SK-N-SH (cell line): ENCODE measurements around the gene HDDC2. TPM values are rescaled to one million over a fixed set of nuclear protein-coding genes. Genes with fewer than 3 reads are reported as not detected.

Experiments used
- CTCF ChIA-PET: fragments of 300-600, 350-600 bp; formaldehyde crosslinking; extraction: SDS; loops from one replicate; lab custom pipeline; 2021; lab: Yijun Ruan, JAX
- POLR2A ChIA-PET: fragments of 350-600 bp; sonication (Branson Sonifier 250); formaldehyde crosslinking; extraction: SDS; loops from one replicate; lab custom pipeline; 2020; ENCODE audit warnings: antibody characterized with exemption, inconsistent platforms; lab: Yijun Ruan, JAX
- DNase-seq: peaks from one replicate; pipeline ENCODE4 v3.0.0; 2012
- H2AFZ ChIP-seq: fragments of 200-600 bp; sonication (generic); 2 replicates; pipeline ENCODE4 v1.8.1; 2016; ENCODE audit warnings: antibody characterized with exemption, mild to moderate bottlenecking, low read depth
- H3F3A ChIP-seq: fragments of 200-600 bp; sonication (generic); replicated peaks from 2 replicates; pipeline ENCODE3; 2016; ENCODE audit warnings: antibody characterized with exemption, mild to moderate bottlenecking; ENCODE audit not compliant: insufficient read depth
- H3K27ac ChIP-seq, 2 experiments: fragments of 200-500 bp in 1 of 2; fragments of 200-600 bp in 1 of 2; sonication (Bioruptor generic) in 1 of 2; sonication (generic), shearing (Covaris generic) in 1 of 2; 2 replicates each; pipeline versions ENCODE4 v1.5.1 to v1.6.1; 2014 to 2016; ENCODE audit warnings: low read depth in 2 of 2, inconsistent platforms in 1 of 2, low read length in 1 of 2, mild to moderate bottlenecking in 1 of 2, mixed read lengths in 1 of 2
- H3K27me3 ChIP-seq: fragments of 200-600 bp; sonication (generic), shearing (Covaris generic); 2 replicates; pipeline ENCODE4 v1.6.1; 2016; ENCODE audit warnings: mixed run types; ENCODE audit not compliant: insufficient read depth
- H3K36me3 ChIP-seq, 2 experiments: fragments of 200-500 bp in 1 of 2; fragments of 200-600 bp in 1 of 2; sonication (Bioruptor generic) in 1 of 2; sonication (generic) in 1 of 2; replicated peaks in 1 of 2; 2 replicates each; pipeline versions ENCODE3 to v1.5.1; 2014 to 2016; ENCODE audit warnings: low read length in 1 of 2, mild to moderate bottlenecking in 1 of 2; ENCODE audit not compliant: insufficient read depth in 2 of 2, control insufficient read depth in 1 of 2
- H3K4me1 ChIP-seq, 2 experiments: fragments of 200-500 bp in 1 of 2; fragments of 200-600 bp in 1 of 2; sonication (Bioruptor generic) in 1 of 2; sonication (generic), shearing (Covaris generic) in 1 of 2; 2 replicates each; pipeline versions ENCODE4 v1.5.1 to v1.6.1; 2014 to 2016; ENCODE audit warnings: low read depth in 1 of 2, low read length in 1 of 2, mixed run types in 1 of 2; ENCODE audit not compliant: insufficient read depth in 2 of 2, control insufficient read depth in 1 of 2
- H3K4me2 ChIP-seq: fragments of 200-600 bp; sonication (generic), shearing (Covaris generic); 2 replicates; pipeline ENCODE4 v1.6.1; 2017; ENCODE audit warnings: mixed run types
- H3K4me3 ChIP-seq, 2 experiments: fragments of 200-500 bp in 1 of 2; fragments of 200-600 bp in 1 of 2; sonication (Bioruptor generic) in 1 of 2; sonication (generic), shearing (Covaris generic) in 1 of 2; 2 replicates each; pipeline versions ENCODE4 v1.5.1 to v1.8.1; 2014 to 2016; ENCODE audit warnings: low read depth in 2 of 2, inconsistent platforms in 1 of 2, low read length in 1 of 2, mild to moderate bottlenecking in 1 of 2, mixed read lengths in 1 of 2, moderate library complexity in 1 of 2
- H3K79me2 ChIP-seq: fragments of 200-600 bp; sonication (generic); 2 replicates; pipeline ENCODE4 v1.8.1; 2017; ENCODE audit warnings: mild to moderate bottlenecking; ENCODE audit not compliant: insufficient read depth
- H3K9ac ChIP-seq: fragments of 200-600 bp; sonication (generic); 2 replicates; pipeline ENCODE4 v1.6.1; 2017; ENCODE audit warnings: mixed run types
- H3K9me2 ChIP-seq: fragments of 200-600 bp; sonication (generic); 2 replicates; pipeline ENCODE4 v1.6.1; 2017; ENCODE audit warnings: mixed run types
- H3K9me3 ChIP-seq: fragments of 200-600 bp; sonication (generic); 2 replicates; pipeline ENCODE4 v1.6.1; 2017; ENCODE audit warnings: mixed run types, mild to moderate bottlenecking, moderate library complexity
- H4K20me1 ChIP-seq: fragments of 200-600 bp; sonication (generic); 2 replicates; pipeline ENCODE4 v1.6.1; 2017; ENCODE audit warnings: mild to moderate bottlenecking, mixed run types; ENCODE audit not compliant: insufficient read depth
- EP300 ChIP-seq, 2 experiments: IDR thresholded peaks; 2 replicates each; pipeline versions ENCODE4 v1.4.0 to v1.6.1; 2012; ENCODE audit warnings: borderline replicate concordance in 1 of 2, low read depth in 1 of 2, low read length in 1 of 2
- EZH2phosphoT487 ChIP-seq: fragments of 200-600 bp; sonication (generic); IDR thresholded peaks from 2 replicates; pipeline ENCODE4 v1.6.1; 2017; ENCODE audit warnings: low read depth, mixed run types, mild to moderate bottlenecking, antibody characterized with exemption, moderate library complexity, borderline replicate concordance
- FOXJ3 ChIP-seq: sonication (generic); formaldehyde crosslinking; IDR thresholded peaks from 2 replicates; pipeline ENCODE4 v1.5.1; 2020; ENCODE audit warnings: mild to moderate bottlenecking, missing genetic modification reagents
- JUND ChIP-seq: IDR thresholded peaks from 2 replicates; pipeline ENCODE4 v1.4.0; 2012
- PBX3 ChIP-seq: IDR thresholded peaks from 2 replicates; pipeline ENCODE4; 2012
- RCOR1 ChIP-seq: fragments of 150-350 bp; IDR thresholded peaks from 2 replicates; pipeline ENCODE4 v1.6.1; 2017; ENCODE audit warnings: antibody characterized with exemption, low read length
- RFX5 ChIP-seq: IDR thresholded peaks from 2 replicates; pipeline ENCODE4 v1.6.1; 2012; ENCODE audit warnings: mild to moderate bottlenecking, improper control_type of control experiment, low read length
- RXRA ChIP-seq: IDR thresholded peaks from 2 replicates; pipeline ENCODE4 v1.4.0; 2012; ENCODE audit warnings: low read depth, mild to moderate bottlenecking, borderline replicate concordance
- SMC3 ChIP-seq: IDR thresholded peaks from 2 replicates; pipeline ENCODE4 v1.6.1; 2012; ENCODE audit warnings: low read depth, low read length, improper control_type of control experiment
- TAF1 ChIP-seq: IDR thresholded peaks from 2 replicates; pipeline ENCODE4 v1.6.1; 2012; ENCODE audit warnings: low read depth, mild to moderate bottlenecking, low read length, moderate library complexity, borderline replicate concordance
- TCF12 ChIP-seq: IDR thresholded peaks from 2 replicates; pipeline ENCODE4 v1.4.0; 2012
- USF2 ChIP-seq: fragments of 150-350 bp; IDR thresholded peaks from 2 replicates; pipeline ENCODE4 v1.6.1; 2017; ENCODE audit warnings: antibody characterized with exemption, low read length, low read depth, borderline replicate concordance
- ZBTB33 ChIP-seq: IDR thresholded peaks from 2 replicates; pipeline ENCODE4 v1.4.0; 2012; ENCODE audit warnings: low read depth, borderline replicate concordance
- WGBS: methylation state at CpG from one replicate; pipeline ENCODE4 v1.1.6; 2017; ENCODE audit warnings: low lambda C conversion rate; 5-methylcytosine and 5-hydroxymethylcytosine counted together
- polyA plus RNA-seq, 3 experiments: library from polyadenylated mRNA; depleted of rRNA; stranded (reverse); fragments of >200 nt; gene quantifications; 2 replicates each; pipeline ENCODE4 v1.2.3, GENCODE V29; 2012

HDDC2 gene
- polyA plus RNA-seq, 1 of the 3 experiments (the other 2 are of a cell fraction), result 85.5 TPM

- TF ChIP-seq EP300 (IDR thresholded peaks at IDR 0.05; ENCODE audit: borderline replicate concordance in 1 of 2, low read depth in 1 of 2, low read length in 1 of 2), result peak in 1 of 2 experiments; percentile 80; a peak in 2 of 4 replicates
- no peak for TF ChIP-seq JUND
- no peak for TF ChIP-seq RFX5
- TF ChIP-seq TAF1, result no peak
- no peak for TF ChIP-seq RXRA
- TF ChIP-seq, all 33 proteins: peak for 6
Measured at GRCh38 chr6:125293587-125293986, 8.2 kb downstream of the HDDC2 start (continued).

GRCh38 chr6:125287718-125288117 is 14.0 kb downstream of the HDDC2 start:
- no peak overlapping the region for H3K9ac ChIP-seq
- H3K36me3 ChIP-seq, result peaks cover 28 to 41% of the 10 kb centered on the region in 2 experiments
- ChIA-PET POLR2A (no interaction called here), CTCF (no interaction called here)
- H3K4me3 ChIP-seq, result no peak overlapping the region
- H3K9me3 ChIP-seq, result no peaks in the 10 kb centered on the region
- no peak overlapping the region for H3K4me2 ChIP-seq
- H4K20me1 ChIP-seq, result no peaks in the 10 kb centered on the region
- H3K27me3 ChIP-seq, result no peaks in the 10 kb centered on the region
- no peaks in the 10 kb centered on the region for H3F3A ChIP-seq
- WGBS, result over 99% methylated on average over 9 of the region's 9 CpGs
- no peaks in the 10 kb centered on the region for H3K9me2 ChIP-seq
- TF ChIP-seq EZH2phosphoT487, result no peak
- no peak for TF ChIP-seq FOXJ3 (CRISPR knock-in tag)
- no peak for TF ChIP-seq RCOR1
- no peak for TF ChIP-seq ZBTB33
- TF ChIP-seq SMC3, result no peak
- TF ChIP-seq USF2, result no peak
- TF ChIP-seq TCF12, result no peak
- no peak for TF ChIP-seq JUND
- no peak for TF ChIP-seq PBX3
- H2AFZ ChIP-seq, result no peak overlapping the region
- no peak for DNase-seq
- peaks cover 0 to 2% of the 10 kb centered on the region in 2 experiments; a peak in 1 of 4 replicates for H3K4me1 ChIP-seq
- H3K79me2 ChIP-seq, result no peaks in the 10 kb centered on the region
- no peak overlapping the region for H3K27ac ChIP-seq
